ENCODE measurements around the gene ATG14. TPM values are rescaled to one million over a fixed set of nuclear protein-coding genes. Genes with fewer than 3 reads are reported as not detected.

ATG14 gene
- total RNA-seq, 1 donor from 2014 or later = 28.8 TPM

- Mint-ChIP-seq H3K36me3 (peaks cover 12% of the 10 kb centered on the region), H3K27me3 (ENCODE audit: insufficient read depth, low read depth) (no peaks in the 10 kb centered on the region), H3K27ac (no peak overlapping the region), H3K4me1 (peaks cover 6% of the 10 kb centered on the region), H3K4me3 (no peak overlapping the region), H3K9me3 (peaks cover 9% of the 10 kb centered on the region)
- H3K79me2 ChIP-seq (ENCODE audit: low read depth) = peaks cover 50% of the 10 kb centered on the region
- H3K9me3 ChIP-seq (ENCODE audit: low read depth) = no peaks in the 10 kb centered on the region
- H2AFZ ChIP-seq (replicated peaks) = no peak overlapping the region
- H3K4me3 ChIP-seq = no peak overlapping the region
- H3K36me3 ChIP-seq = no peaks in the 10 kb centered on the region
- peaks cover 18% of the 10 kb centered on the region for H3K4me1 ChIP-seq
- peaks cover 10% of the 10 kb centered on the region for H4K20me1 ChIP-seq (ENCODE audit: low read depth)
- peaks cover 9% of the 10 kb centered on the region for H3F3A ChIP-seq (ENCODE audit: low read depth)
- TF ChIP-seq EZH2phosphoT487 (IDR thresholded peaks at IDR 0.05) = no peak
- TF ChIP-seq CTCF (IDR thresholded peaks at IDR 0.05) = no peak
- TF ChIP-seq EZH2 (IDR thresholded peaks at IDR 0.05) = no peak
- no peak overlapping the region for H3K4me2 ChIP-seq
- no peaks in the 10 kb centered on the region for H3K27me3 ChIP-seq
- H3K9ac ChIP-seq = no peak overlapping the region
- H3K27ac ChIP-seq = no peak overlapping the region
- no peak for DNase-seq (ENCODE audit: low spot score)
Measured at GRCh38 chr14:55328317-55328716, 83.3 kb downstream of the ATG14 start.

- no peaks in the 10 kb centered on the region for H3K9me3 ChIP-seq (ENCODE audit: low read depth)
- H3K4me1 Mint-ChIP-seq = peaks cover 6% of the 10 kb centered on the region
- DNase-seq (ENCODE audit: low spot score) = no peak
Measured at GRCh38 chr14:55327179-55327578, 84.5 kb downstream of the ATG14 start.

GRCh38 chr14:55324812-55325211 is 86.8 kb downstream of the ATG14 start:
- Mint-ChIP-seq H3K9me3 (peaks cover 9% of the 10 kb centered on the region), H3K27me3 (ENCODE audit: insufficient read depth, low read depth) (no peaks in the 10 kb centered on the region), H3K36me3 (peaks cover 12% of the 10 kb centered on the region), H3K4me3 (no peak overlapping the region), H3K27ac (no peak overlapping the region), H3K4me1 (peaks cover 6% of the 10 kb centered on the region)
- H3K27ac ChIP-seq = no peak overlapping the region
- H3K79me2 ChIP-seq (ENCODE audit: low read depth) = peaks cover 48% of the 10 kb centered on the region
- peaks cover 18% of the 10 kb centered on the region for H3K4me1 ChIP-seq
- H4K20me1 ChIP-seq (ENCODE audit: low read depth) = peaks cover 10% of the 10 kb centered on the region
- no peak overlapping the region for H3K4me3 ChIP-seq
- no peak overlapping the region for H3K4me2 ChIP-seq
- TF ChIP-seq CTCF (IDR thresholded peaks at IDR 0.05) (no peak), EZH2phosphoT487 (IDR thresholded peaks at IDR 0.05) (no peak), EZH2 (IDR thresholded peaks at IDR 0.05) (no peak)
- no peaks in the 10 kb centered on the region for H3K9me3 ChIP-seq (ENCODE audit: low read depth)
- H2AFZ ChIP-seq (replicated peaks) = no peak overlapping the region
- no peaks in the 10 kb centered on the region for H3K27me3 ChIP-seq
- H3F3A ChIP-seq (ENCODE audit: low read depth) = peaks cover 9% of the 10 kb centered on the region
- no peak overlapping the region for H3K9ac ChIP-seq
- DNase-seq (ENCODE audit: low spot score) = no peak
- no peaks in the 10 kb centered on the region for H3K36me3 ChIP-seq

More at GRCh38 chr14:55327179-55327578, 84.5 kb downstream of the ATG14 start:
- Histone ChIP-seq H3K4me3 (no peak overlapping the region), H3K36me3 (no peaks in the 10 kb centered on the region), H4K20me1 (ENCODE audit: low read depth) (peaks cover 10% of the 10 kb centered on the region), H3K4me2 (no peak overlapping the region), H3K27ac (no peak overlapping the region), H3K27me3 (no peaks in the 10 kb centered on the region), H3K4me1 (peaks cover 18% of the 10 kb centered on the region), H2AFZ (replicated peaks) (no peak overlapping the region), H3K9ac (no peak overlapping the region), H3F3A (ENCODE audit: low read depth) (peaks cover 9% of the 10 kb centered on the region), H3K79me2 (ENCODE audit: low read depth) (peaks cover 50% of the 10 kb centered on the region)
- Mint-ChIP-seq H3K4me3 (no peak overlapping the region), H3K27ac (no peak overlapping the region), H3K27me3 (ENCODE audit: insufficient read depth, low read depth) (no peaks in the 10 kb centered on the region), H3K36me3 (peaks cover 12% of the 10 kb centered on the region), H3K9me3 (peaks cover 9% of the 10 kb centered on the region)
- TF ChIP-seq EZH2phosphoT487 (IDR thresholded peaks at IDR 0.05) (no peak), EZH2 (IDR thresholded peaks at IDR 0.05) (no peak), CTCF (IDR thresholded peaks at IDR 0.05) (no peak)
